Frontal cortex (tissue), 4 donors: ENCODE data around the gene RBMS2. TPM values are rescaled to one million over a fixed set of nuclear protein-coding genes. Genes with fewer than 3 reads are reported as not detected.
"Not testable (repeated sequence)": the region's sequence is repeated elsewhere in the genome, so short reads cannot be mapped to it uniquely, and the experiment has no call there.

Source experiments
- DNase-seq, 2 donors: peaks; one replicate each; pipeline ENCODE4 v3.0.0; 2012; ENCODE audit warnings: low spot score in 2 of 2
- FAIRE-seq: peaks from 2 replicates; lab custom pipeline; 2012; peaks lifted over from hg19 to GRCh38; lab: Jason Lieb, UNC
- total RNA-seq: library from RNA; depleted of rRNA; stranded (reverse); fragments of >200 nt; gene quantifications from one replicate; pipeline ENCODE4 v1.2.3, GENCODE V29; 2014
- donor health status: control.
- donor health status: control.
- donor health status: control.

RBMS2 gene
- total RNA-seq, 1 donor from 2014 or later = 2.4 TPM

DNA sequence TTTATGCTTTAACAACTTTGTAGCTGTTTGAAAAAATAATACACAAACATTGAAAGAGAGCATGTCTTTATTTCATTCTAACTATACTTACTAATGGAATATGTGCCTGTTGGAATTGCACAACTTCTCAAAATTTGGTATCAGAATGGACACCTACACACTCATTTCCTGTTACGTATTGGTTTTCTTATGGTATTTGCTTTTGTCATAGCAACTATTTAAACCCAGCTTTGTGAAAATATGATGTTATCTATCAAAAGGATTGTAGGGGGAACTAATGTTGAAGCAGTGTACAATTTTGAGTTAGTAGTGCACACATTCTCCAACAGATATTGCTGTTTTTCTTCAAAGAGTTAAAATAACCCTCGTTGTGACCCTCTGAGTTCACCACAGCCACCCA lies 52.6 kb downstream of the RBMS2 start:
- FAIRE-seq (no peak), DNase-seq (no peak)

DNA sequence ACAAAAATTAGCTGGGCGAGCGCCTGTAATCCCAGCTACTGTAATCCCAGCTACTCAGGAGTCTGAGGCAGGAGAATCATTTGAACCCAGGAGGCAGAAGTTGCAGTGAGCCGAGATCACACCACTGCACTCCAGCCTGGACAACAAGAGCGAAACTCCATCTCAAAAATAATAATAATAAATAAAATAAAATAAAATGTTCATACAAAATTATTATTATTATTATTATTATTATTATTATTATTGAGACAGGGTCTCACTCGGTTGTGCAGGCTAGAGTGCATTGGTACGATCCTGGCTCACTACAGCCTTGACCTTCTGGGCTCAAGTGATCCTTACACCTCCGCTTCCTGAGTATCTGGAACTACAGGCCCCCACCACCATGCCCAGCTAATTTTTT lies 55.6 kb downstream of the RBMS2 start:
- not testable (repeated sequence) for DNase-seq, FAIRE-seq

DNA sequence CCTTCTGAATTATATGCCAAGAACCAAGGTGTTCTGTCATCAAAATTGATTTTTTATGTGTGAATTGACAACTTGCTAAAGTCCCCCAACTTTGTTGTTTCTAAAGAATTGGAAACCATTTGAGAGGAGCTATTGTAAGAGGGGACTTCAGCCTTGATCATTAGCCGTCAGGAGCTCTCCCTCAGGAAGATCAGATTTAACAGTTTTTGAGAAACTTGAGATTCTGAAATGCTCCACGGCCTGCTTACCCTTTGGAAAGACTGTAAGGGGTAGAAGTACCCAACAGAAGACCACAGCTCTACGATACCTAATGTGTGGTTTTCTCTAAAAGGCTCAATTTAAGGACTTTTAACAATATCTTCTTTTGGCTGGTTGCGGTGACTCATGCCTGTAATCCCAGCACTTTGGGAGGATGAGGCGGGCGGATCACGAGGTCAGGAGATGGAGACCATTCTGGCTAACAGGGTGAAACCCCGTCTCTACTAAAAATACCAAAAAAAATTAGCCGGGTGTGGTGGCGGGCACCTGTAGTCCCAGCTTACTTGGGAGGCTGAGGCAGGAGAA lies 57.4 kb downstream of the RBMS2 start:
- DNase-seq (no peak), FAIRE-seq (no peak)

DNA sequence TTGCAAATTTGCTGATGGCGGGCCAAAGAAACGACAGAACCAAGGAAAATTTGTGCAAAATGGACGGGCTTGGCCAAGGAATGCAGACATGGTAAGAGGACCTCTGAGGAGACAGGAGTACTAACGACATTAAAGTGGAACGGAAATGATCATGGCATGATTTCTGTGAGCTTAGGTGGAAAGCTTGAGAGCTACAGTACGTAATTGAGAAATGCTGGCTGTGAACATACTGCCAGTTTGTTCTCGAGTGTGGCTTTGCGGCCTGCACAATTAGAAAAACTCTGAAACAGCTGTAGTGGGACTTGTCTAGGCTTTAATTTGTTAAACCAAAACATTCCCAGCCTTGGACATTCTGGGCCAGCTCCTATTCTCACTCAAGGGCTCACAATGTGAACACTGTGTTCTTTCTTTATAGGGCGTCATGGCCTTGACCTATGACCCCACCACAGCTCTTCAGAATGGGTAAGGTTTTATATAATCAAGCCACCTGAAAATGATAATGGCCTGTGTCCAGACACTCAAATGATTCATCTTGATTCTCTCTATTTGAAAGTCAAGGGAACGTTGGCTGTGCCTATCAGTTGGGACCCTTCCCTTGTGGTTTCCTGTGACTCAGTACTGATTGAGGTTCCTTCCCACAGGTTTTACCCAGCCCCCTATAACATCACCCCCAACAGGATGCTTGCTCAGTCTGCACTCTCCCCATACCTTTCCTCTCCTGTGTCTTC lies 60.0 kb downstream of the RBMS2 start:
- FAIRE-seq (no peak), DNase-seq (no peak)

DNA sequence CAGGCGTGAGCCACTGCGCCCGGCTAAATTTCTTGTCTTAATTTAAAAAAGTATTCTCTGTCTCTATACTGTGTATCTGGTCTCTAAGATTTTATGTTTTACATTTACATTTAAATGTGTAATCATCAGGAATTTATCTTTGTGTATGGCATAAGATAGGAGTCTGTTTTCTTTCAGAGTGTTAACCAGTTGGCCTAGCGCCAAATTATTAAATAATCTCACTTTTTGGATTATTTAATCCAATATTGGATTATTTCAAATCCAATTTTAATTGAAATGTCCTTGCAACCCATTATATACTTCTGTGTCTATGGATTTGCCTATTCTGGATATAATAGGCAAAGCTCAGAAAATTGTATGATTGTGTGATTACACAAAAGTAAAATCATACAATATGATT lies 63.5 kb downstream of the RBMS2 start:
- DNase-seq = no peak
- no peak for FAIRE-seq

DNA sequence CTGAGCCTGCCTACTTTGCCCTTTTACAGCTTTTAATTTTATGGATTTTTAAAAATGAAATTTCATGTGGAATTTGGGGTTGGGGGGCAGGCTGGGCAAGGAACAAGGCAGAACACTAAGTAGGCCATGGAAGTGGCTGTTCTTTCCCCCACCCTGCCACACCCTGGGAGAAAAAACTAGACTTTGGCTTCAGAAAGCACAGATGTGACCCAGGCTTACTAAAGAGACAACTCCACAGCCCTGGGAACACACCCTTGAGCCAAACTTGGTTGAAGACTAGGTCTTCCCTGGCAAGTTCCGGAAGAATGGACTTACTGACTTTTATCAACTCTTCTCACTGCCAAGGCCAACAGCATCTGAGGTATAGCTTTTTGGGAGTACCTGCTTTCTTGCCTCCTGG lies 68.2 kb downstream of the RBMS2 start:
- FAIRE-seq = no peak
- no peak for DNase-seq

DNA sequence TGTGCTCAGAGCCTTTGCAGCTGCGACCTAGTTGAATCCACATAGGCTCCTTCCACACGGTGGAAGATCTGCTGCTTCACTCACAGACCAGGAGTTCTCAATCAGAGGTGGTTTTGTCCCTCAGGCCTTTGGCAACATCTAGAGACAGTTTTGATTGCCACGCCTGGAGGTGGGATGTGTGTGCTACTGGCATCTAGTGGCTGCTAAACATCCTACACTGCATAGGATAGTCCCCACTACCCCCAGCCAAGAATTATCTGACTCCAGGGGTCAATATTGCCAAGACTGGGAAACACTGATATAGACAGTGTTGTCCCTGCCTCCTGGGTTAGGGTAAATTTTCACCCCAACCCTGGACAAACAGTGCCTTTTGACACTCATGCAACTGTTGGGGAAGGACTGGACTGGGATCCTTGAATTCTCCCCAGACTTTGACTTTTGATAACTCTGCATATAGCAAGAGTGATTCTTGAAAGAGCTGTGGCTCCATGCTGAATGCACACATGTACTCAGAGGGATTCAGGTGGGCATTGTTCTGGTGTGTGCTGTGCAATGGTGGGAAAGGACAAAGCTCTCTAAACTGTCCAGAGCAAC lies 68.7 kb downstream of the RBMS2 start:
- FAIRE-seq (no peak), DNase-seq (no peak)

DNA sequence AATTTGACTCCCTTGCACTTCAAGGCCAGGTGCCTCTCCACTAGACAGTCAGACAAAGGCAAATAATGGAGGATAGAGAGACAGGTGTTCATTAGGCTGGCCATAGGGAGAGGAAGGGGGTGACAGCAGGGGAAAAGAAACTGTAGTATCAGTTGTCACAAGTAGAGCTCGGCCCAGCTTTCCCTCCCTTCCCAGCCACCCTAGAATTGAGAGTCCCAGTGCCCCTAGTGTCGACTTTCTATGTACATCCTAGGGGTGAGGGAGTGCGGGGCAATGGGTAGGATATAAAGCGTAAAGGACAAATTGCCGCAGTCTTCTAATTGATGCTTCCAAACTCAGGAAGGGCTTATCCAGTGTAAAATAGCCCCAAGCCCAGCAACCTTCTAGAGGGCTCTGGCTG lies 69.5 kb downstream of the RBMS2 start:
- DNase-seq = no peak
- FAIRE-seq = no peak

DNA sequence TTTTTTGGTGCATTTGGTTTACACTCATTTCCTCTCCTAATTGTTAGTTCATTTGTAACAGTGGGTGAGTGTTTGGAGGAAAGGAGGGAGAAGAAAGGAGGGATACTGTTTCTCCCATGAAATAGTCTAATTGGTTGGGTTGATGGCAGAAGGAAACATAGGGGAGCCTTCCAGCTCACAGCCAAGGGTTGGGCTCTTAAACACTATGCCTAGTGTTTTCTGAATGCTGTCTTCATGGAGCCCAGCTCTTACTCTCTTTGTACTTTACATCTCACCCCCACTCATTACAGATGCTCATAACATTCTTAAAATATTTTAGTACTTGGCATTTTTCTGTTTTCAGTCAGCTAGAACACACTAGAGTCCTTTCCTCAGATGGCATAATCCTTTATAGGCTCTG lies 70.3 kb downstream of the RBMS2 start:
- no peak for DNase-seq
- no peak for FAIRE-seq

DNA sequence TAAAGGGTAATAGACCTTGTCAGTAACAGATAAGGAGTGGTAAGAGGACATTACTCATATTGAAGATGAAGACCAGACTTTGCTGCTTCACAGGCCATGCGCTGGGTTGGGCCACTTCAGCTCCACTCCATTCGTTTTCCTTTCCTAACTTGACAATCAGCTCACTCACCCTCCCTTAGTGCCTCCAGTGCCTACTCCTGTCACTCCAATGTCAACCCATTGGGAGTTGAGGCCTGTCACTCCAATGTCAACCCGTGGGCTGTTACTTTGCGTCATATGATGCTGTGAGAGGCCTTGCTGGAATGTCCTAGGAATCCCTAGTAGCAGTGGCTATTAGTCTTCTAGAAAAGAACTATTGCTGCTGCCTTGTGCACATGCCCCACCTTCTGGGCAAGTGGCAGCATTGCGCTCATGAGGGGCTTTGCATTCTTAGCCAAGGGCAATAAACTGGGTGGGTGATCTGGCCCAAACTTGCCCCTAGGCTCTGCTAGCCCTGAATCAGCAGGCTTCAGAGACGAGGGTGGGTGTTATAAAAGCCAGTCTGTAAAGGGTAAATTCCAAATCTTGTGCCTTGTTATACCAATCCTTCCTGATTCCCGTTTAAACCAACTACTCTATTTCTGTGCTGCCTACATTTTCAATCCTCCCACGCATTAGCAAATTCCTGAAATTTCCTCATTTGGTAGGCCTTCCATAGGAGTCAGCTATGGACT lies 72.4 kb downstream of the RBMS2 start:
- no peak for FAIRE-seq
- peak; percentile 39 to 67 for DNase-seq

DNA sequence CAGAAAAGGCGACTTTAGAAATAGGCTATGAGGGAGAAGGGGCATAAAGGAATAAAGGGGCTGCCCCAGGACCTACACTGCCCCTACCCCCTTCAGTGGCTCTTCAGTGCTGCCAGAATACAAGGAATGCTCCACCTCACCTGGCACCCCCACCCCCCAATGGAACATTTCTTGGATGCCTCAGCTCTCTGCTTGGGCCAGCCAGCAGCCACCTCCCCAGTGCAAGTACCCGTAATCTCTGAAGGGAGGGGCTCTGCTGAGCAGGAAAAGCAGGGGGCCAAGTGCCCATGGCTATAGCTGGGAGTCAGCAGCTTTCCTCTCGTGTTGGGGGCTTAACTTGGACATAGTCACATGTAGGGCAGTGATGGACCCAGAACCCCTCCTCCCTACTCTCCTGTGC lies 75.2 kb downstream of the RBMS2 start:
- DNase-seq (no peak), FAIRE-seq (no peak)

DNA sequence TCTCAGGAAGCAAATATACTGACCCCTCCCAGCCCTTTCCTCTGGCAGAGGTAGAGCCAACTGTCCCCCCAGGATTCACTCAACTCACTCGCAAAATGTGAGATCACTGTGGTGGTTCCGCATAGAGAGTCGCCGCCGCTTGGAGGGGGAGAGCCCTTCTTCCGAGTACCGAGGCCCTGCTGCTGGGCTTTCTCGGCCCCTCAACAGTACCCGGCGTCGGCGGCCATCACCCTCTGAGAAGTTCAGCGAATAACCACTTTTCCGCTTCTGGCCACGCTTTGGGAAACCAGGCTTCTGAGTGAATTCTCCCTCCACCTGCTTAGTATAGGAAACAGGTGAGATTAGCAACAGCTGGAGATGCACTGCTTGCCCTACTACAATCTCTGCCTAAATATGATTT lies 77.4 kb downstream of the RBMS2 start:
- no peak for DNase-seq
- FAIRE-seq = no peak

DNA sequence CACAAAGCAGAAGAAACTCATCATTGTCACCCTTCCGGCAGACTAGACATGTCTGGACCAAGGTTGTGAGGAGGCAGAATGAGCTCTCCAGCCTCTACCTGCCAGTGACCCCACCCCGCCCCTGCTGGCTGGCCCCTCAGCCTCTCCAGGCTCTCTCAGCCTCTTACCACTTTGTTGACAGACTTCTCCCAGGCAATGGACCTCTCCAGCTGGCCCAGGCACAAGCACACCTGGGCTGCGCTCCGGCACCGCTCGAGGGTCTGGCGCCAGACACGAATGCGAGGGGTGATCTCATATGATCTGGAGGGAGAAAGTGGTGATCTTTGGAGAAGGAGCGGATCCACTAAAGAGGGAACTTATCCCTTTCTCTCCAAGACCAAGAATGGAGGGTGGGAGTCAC lies 78.2 kb downstream of the RBMS2 start:
- FAIRE-seq (no peak), DNase-seq (no peak)

DNA sequence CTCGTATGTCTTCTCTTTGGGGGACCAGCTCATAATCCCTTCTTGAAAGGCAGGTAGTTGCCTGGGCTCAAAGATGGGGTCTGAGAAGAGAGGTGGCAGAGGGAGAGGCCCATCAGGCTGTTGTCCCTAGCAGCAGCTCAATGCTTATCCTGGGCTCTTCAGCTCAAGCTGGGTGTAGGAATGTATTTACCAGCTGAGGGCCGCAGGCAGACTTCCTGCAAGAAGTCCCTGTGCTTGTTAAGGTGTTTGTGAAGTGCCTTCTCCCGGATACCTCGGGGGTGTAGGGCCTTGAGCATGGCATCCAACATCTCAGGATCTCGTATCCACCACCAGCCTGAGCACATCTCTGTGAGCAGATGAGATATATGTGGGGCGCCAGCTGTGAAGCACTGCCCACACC lies 79.1 kb downstream of the RBMS2 start:
- DNase-seq = no peak

DNA sequence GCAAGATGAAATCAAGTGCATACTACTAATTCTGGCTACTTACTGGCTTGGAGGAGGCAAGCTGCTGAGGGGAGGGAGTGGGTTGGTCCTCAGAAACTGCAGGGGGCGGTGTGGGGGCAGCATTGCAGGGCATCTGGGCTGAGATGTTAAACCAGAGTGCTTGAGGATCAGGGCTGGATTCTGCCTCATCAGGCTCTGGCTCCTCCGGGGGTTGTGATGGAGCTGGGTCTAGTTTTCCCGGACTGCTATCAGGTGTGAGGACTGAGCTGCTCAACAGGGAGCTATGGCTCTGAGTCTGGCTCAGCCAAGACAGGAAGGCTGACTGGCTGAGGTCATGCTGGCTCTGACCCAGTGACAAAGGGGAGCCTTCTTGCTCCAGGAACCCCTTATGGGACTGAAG lies 79.9 kb downstream of the RBMS2 start:
- FAIRE-seq (no peak), DNase-seq (no peak)

More for the DNA sequence above, 79.1 kb downstream of the RBMS2 start:
- FAIRE-seq = no peak

DNA sequence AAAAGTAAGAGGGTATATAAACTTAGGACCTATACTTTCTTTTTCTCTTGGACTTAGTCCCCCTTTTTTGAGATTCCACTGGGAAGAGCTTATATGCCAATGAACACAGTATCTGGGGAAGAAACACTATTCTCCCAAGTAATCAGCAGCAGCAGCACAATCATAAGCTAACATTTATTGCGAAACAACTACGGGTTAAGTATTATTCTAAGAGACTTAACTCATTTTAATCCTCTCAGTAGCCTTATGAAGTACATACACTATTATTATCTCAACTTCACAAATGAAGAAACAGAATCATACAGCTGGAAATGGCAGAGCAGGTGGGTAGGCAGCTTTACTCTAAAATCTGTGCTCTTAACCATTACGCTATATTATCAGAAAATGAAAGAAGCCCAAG lies 80.6 kb downstream of the RBMS2 start:
- FAIRE-seq = no peak
- DNase-seq = no peak

DNA sequence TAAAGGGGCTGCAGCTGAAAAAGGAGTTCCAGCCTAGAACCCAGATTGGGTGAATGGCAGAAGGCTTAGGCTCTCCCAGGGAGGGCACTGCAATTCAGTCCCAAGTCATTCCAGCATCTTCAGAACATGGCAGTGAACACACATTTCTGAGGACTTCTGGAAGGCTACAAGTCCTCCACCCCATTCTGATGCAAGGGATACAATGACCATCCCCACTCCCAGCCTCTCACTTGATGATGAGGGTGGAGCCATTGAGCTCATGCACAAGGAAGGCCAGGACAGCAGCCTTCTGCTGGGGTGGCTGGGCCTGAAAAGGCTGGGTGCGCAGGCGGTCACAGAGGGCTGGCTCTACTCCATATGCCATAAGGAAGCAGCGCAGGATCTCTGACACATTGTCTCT lies 82.7 kb downstream of the RBMS2 start:
- DNase-seq = no peak
- FAIRE-seq = no peak

DNA sequence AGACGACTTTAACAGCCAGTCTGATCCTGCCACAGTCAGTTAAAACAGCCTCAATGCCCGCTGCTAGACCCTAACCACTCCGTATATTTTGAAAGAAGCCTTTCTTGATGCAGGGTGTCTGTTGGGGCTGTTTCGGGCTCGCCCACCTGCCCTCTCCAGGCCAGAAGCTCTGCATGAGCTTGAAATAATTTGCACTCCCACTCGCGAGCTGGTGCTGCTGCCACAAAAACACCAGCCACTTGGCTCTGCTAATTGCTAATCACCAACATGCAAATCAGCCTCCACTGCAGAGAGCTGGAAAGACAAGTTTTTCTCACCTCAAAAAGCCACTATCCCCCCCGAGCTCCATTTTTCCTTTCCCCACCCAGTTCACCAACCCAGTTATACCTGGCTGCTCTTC lies 93.0 kb downstream of the RBMS2 start:
- no peak for DNase-seq

DNA sequence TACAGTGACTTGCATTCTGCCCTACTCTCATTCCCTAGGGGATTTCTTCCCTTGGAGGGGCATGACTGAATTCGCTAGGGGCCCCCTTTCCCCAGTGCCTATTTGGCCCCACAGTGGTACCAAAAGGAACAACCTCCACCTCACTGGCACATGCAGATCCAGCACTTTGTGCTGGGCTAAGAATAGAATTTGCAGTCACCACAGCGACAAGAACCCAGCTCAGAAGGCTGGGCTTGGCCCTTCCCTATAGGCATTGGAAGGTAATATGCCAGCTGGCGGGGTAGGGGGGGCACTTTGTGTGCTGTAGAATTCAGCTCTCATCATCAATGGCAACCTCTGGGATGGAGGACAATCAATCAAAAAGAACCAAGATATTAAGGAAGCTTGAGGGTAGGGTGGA lies 94.6 kb downstream of the RBMS2 start:
- DNase-seq (no peak), FAIRE-seq (no peak)

More for the DNA sequence above, 93.0 kb downstream of the RBMS2 start:
- no peak for FAIRE-seq

DNA sequence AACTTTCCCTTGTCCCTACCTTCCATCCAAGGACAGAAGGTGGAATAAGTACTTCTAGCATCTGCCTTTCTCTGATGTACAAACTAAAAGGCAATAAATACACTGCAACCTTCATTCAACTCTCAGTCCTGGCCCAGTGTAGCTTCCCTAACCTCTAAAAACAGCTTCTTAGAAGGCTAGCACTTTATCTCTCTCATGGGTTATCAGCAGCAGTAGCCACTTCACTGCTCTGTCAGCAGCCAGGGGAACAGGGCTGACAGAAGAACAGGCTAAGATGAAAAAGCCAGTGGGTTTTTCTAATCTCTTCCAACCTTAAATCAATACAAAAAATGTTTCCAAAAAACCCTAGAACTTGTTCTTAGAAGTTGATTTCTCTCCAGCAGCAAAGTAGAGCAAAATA lies 95.3 kb downstream of the RBMS2 start:
- DNase-seq = no peak
- FAIRE-seq = no peak

DNA sequence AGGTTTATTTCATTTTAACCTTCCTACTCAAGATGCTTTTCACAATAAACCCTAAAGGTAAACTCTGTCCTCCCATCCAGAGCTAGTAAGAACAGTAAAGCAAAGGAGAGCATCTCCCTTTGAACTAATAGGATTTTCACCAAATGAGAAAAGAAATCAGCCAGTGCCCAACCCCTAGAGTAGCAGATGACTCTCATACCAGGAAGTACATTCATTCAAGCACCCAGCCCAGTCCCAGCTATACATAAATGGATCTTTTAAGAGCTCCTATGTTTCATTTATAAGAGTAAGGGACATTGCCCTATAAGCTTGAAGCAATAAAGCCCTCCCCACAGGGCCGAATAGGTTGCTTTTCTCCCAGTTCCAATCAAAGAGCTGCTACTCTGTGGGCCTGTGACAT lies 100.9 kb downstream of the RBMS2 start:
- FAIRE-seq = no peak

More for the DNA sequence above, 100.9 kb downstream of the RBMS2 start:
- DNase-seq = no peak
